ENCODE results near the gene DPM2.

DPM2 gene

DNA sequence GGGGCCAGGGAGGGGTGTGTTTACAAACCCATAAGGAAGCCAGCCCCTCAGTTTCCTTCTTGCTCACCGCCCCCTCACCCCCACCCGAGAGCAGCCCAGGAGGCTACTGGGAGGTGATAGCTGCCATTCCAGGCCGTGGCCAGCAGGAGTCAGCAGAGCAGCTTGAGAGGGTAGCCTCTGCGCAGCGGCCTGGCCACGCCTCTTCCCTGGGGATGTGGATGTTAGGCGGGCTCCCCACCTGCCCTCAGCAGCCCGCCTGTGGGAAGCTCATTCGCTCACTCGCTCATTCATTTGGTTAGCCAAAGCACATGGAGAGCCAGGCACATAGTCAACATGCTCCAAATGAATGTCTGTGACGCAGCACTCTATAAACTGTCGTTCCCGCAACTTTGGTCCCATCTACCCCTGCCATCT lies 6.1 kb upstream of the DPM2 start:
- no peak for TF ChIP-seq MYC (IDR thresholded peaks at IDR 0.05; ENCODE audit: low read depth, low read length)
- TF ChIP-seq CTCF (IDR thresholded peaks at IDR 0.05; ENCODE audit: low read depth, low read length) = peak; percentile 84
- TF ChIP-seq MAX (IDR thresholded peaks at IDR 0.05; ENCODE audit: low read depth, low read length) = peak; percentile 32; the same call in 1 of the 2 replicates
- TF ChIP-seq POLR2A (IDR thresholded peaks at IDR 0.05; ENCODE audit: extremely low read depth, insufficient read length) = no peak
- no peak overlapping the region for H3K4me3 ChIP-seq (ENCODE audit: low read depth, low read length)
- peak; percentile 79 for DNase-seq (ENCODE audit: low read depth)

DNA sequence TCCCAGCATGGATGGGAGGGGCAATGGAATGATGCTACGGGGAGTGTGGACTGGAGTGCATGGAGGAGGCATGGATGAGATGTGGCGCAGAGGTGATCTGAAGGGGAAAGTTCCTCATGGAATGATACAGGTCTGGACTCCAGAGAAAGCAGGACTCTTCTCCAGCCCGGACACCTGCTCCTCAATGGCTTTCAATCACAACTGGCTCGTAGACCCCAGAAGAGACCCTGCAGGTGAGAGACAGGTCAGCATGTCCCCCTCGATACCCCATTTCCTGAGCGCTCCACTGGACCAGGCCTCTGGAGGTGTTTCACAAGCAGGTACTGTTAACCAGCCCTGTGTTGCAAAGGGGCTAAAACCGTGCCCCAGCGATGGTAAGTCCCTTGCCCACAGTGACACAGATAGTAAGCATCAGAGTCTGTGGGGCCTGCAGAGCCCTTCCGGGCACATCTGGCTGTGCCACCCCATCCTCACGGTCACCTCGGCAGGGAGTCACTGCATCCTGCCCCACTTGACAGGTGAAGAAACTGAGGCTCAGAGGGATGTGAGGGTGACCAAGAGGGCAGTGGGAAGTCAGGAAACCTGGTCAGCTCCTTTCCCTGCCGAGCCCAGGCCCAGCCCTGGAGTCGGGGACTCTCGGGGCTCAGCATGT lies 5.5 kb upstream of the DPM2 start:
- TF ChIP-seq CTCF (IDR thresholded peaks at IDR 0.05; ENCODE audit: low read depth, low read length) (no peak), MYC (IDR thresholded peaks at IDR 0.05; ENCODE audit: low read depth, low read length) (no peak), MAX (IDR thresholded peaks at IDR 0.05; ENCODE audit: low read depth, low read length) (no peak), POLR2A (IDR thresholded peaks at IDR 0.05; ENCODE audit: extremely low read depth, insufficient read length) (no peak)
- DNase-seq (ENCODE audit: low read depth) = no peak

DNA sequence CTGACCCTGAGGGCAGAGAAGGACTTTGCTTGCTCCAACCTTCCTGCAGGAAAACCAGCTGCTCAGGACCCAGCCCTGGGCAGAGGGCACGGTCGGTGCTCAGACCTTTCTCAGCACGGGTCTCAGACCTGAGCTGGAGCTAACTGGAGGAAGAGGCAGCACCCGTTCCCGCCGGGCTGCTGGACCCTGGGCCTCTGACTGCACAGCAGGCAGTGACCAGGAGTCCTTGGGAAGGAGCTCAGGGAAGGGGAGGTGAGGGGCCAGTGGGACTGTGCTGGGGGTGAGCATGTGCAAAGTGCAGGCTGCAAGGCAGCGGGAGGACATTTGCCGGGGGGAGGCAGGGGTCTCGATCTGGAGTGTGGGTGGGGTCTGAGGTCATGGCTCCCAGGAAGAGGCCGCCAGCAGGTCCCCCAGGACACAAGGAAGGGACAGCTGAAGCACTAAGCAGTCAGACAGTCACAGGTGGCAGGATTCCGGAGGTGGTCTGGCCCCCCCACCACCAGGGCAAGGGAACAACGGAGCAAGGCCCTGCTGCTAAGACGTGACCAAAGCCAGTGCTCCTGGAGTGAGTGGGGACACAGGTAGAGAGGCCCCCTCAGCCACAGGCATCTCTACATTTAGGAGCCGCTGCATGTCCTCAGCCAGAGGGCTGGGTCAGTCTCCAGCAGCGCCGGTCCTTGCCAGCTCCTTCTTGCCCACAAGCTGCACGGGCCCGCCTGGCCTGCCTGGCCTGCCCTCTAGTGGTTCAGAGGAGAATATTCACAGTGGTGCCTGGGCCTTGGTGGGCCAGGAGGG lies 4.8 kb upstream of the DPM2 start:
- no peak overlapping the region for H3K4me3 ChIP-seq (ENCODE audit: low read depth, low read length)
- peak; percentile 68 for DNase-seq (ENCODE audit: low read depth)
- TF ChIP-seq MAX (IDR thresholded peaks at IDR 0.05; ENCODE audit: low read depth, low read length) (no peak), CTCF (IDR thresholded peaks at IDR 0.05; ENCODE audit: low read depth, low read length) (peak; percentile 68)

More for the DNA sequence above, 5.5 kb upstream of the DPM2 start:
- H3K4me3 ChIP-seq (ENCODE audit: low read depth, low read length) = no peak overlapping the region

- no peak for DNase-seq (ENCODE audit: low read depth)
- TF ChIP-seq MYC (IDR thresholded peaks at IDR 0.05; ENCODE audit: low read depth, low read length) (no peak), CTCF (IDR thresholded peaks at IDR 0.05; ENCODE audit: low read depth, low read length) (no peak), MAX (IDR thresholded peaks at IDR 0.05; ENCODE audit: low read depth, low read length) (no peak), POLR2A (IDR thresholded peaks at IDR 0.05; ENCODE audit: extremely low read depth, insufficient read length) (no peak)
- no peak overlapping the region for H3K4me3 ChIP-seq (ENCODE audit: low read depth, low read length)
These were observed 4.2 kb upstream of the DPM2 start for GRCh38 chr9:127941961-127942215.

DNA sequence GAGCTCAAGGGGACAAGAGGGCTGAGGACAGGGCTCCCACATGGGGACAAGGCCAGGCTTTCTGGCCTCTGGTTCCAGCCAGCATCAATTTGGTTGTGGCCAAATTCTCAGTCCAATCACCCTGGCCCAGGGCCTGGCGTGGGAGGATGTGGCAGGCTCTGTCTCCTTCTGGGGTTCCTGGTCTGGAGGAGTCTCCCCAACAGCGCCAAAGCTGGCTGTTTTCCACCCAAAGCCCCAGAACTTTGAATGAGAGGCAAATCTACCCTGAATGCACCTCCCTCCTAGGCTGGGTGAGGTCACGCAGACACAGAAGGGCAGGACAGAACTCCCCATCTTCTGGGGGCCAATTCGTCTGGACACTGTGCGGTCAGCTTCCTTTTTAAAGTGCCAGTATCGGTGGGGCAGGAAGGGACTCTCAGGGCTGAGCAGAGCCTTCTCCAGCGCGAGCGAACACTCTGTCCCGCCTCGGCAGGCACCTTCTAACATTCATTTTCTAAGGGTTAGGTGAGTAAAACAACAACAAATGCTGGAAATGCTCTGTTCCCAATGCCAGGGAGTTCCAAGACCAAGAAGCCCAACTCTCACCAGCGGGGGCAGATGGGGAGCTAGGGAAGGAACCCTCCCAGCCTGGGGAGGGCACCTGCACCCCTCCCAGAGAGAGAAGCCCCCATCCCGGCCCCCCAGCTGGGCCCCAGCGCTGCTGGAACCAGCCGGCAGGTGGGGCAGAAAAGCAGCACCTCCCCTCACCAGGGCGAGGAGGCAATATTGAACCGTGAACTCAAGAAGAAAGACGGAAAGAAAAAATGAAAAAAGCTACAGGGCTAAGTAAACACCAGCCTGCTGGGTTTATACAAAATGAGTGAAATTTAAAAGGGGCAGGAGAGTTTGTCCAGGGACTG lies 3.7 kb upstream of the DPM2 start:
- H3K4me3 ChIP-seq (ENCODE audit: low read depth, low read length) = no peak overlapping the region
- no peak for DNase-seq (ENCODE audit: low read depth)
- TF ChIP-seq POLR2A (IDR thresholded peaks at IDR 0.05; ENCODE audit: extremely low read depth, insufficient read length) (no peak), CTCF (IDR thresholded peaks at IDR 0.05; ENCODE audit: low read depth, low read length) (no peak), MYC (IDR thresholded peaks at IDR 0.05; ENCODE audit: low read depth, low read length) (no peak), MAX (IDR thresholded peaks at IDR 0.05; ENCODE audit: low read depth, low read length) (no peak)

Measured in NB4 (cell line).